GM21526 (cell line): Measurements from ENCODE around the gene TAS2R41.
"Not testable (repeated sequence)": the region's sequence is repeated elsewhere in the genome, so short reads cannot be mapped to it uniquely, and the experiment has no call there.

ENCODE experiments used
- ATAC-seq: cut with Tn5 transposase; IDR thresholded peaks from one replicate; pipeline ENCODE4 v1.9.1; 2021; ENCODE audit warnings: moderate library complexity; ENCODE audit not compliant: unreplicated experiment, low FRiP score

TAS2R41 gene

DNA sequence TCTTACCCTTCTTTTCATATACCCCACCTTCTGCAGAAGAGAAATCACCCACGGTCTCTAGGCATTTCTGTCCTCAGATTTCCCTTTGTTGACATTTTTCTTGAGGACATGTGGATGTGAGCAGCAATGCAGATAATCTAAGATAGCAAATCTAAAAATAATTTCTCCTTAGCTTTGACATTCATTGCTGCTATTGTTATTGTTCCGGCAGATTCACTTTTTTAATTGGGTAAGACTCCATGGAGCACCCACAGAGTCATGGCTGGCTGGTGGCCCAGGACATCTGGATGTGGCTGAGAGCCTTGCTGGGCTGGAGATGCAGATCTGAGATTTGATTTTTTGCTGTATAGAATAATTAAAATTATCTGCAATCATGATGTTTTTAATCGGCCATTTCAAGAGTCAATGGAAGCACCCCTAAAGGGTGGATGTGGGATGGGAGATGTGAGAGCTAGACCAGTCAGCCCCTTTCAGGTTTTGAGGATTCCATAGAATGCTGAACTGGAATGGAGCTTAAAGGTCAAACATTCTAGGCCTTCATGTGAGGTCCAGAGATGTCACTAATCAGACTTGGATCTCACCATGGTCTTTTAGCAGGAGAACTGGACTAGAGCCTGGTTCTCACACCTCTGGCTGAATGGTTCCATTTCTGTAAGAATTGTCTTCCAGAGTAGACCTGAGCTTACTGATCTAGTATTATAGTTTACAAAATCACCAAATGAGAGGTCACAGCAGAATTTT is 37.5 kb downstream of the TAS2R41 start:
- ATAC-seq, result no peak

DNA sequence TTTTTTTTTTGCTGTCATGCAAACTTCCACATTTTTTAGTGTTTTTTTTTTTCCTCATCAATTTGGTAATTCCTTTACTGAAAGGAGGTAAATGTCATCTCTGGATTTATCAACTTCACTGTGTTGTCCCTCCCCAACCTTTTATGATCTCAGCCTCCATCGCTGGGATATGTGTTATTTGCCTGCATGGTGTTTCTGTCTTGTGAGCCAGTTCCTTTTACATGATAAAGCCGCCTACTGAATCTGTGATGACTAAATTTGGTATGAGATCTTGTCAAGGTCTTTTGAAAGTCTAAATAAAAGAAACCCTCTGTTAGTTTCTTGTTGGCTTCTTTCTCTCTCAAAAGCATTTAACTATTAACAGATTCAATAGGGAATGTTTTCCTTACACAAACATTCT is 39.3 kb downstream of the TAS2R41 start:
- ATAC-seq, result no peak

DNA sequence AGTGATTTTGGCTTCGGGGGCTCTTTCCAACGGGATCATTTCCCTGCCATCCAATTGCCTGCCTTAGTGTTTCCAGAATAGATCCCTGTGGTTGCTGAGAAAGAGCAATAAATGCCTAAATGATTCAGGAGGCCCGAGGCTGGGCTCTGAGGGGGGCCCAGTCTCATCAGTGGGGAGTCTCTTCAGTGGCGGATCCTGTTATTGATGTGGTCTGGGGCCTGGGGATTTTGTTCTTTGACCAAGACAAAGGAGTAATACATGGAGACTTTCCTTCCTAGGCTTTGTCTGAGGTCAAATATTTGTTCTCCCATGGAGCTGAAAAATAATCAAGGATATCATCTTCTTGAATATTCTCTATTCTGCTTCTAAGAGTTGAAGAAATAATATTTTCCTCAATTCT is 40.8 kb downstream of the TAS2R41 start:
- ATAC-seq, result no peak

DNA sequence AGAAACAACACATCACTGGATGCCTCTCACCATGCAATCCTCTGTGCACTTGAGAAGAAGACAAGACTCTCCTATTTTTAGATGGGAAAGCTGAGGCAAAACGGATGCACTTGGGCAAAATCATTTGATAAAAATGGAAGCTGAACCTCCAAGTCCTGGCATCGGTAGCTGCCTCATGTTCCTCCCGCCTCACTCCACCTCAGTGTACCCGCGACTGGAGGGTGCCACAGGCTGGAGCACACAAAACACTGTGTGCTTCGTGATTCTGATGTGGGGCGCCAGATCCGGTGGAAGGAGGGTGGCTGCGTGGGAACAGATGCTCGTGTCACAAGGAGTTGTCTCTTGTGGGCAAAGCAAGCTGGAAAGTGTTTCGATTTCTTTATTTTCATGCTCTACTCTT is 41.3 kb downstream of the TAS2R41 start:
- ATAC-seq, result no peak

DNA sequence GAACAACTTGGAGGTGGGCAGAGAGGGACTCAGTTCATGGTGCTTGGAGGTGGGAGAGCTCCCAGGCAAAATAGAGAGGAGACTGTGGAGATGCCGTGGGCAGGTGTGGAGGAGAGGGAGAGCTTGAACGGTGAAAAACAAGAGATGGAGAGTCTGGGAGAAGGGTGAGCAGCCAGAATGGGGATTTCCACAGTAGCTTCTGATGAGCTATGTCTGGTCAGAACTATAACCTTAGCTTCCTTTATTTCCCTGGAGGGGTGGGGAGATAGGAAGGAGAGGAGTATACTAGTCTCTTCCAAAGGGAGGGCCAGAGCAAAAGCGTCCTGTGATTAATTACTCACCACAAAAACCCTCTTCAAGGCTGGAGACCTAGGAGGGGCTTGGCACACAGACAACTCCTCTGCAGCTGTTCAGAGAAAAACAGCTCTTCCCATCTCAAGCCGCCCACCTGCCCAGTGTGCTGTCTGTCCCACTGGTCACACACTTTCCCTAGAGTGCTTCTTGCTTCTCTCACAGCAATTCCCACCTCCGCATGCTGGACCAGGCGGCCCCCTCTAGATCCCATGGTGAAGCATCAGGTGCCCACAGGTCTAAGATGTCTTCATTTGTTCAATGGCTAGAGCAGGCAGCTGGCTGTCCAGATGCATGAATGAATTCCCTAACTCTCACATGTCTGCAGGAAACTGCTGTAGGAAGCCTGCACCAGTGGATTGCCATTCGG is 41.9 kb downstream of the TAS2R41 start:
- no peak for ATAC-seq

DNA sequence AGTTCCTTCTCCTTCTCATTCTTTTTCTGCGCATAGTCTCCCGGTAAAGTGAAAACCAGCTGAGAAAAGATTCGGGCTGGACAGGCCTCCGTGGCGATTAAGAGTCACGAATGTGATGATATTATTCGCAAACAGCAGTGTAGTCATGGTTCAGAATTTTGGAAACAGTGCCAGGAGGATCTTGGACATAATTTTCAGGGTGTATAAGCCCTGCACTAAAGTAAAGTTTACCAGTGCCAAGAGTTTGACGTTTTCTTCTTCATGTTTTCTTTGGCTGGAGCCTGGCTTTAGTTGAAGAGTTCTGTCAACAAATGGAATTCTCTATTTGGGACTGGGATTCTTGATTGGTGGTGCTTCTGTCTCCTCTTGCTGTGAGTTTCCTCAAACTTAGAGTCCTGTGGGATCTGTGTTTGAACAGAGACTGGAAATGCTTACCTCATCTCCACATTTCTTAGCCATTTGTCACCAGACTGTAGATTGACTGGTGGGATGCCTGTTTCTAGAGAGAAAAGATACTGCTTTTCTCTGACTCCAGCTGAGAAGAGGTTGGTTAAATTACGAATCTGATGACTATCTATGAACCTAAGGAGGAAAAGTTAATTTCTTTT is 44.7 kb downstream of the TAS2R41 start:
- not testable (repeated sequence) for ATAC-seq
